Hepatocyte (in vitro differentiated cells): ENCODE measurements around the gene FAM170B.

Experiments
- EZH2phosphoT487 ChIP-seq: fragments of 200-600 bp; sonication (generic); IDR thresholded peaks from one replicate; pipeline ENCODE4 v1.6.1; 2018; ENCODE audit warnings: antibody characterized with exemption, mild to moderate bottlenecking, low read depth, moderate library complexity; ENCODE audit not compliant: unreplicated experiment, severe bottlenecking
- TF ChIP-seq, protein P1 (sequence below): fragments of 200-600 bp; sonication (generic); IDR thresholded peaks from 2 replicates; pipeline ENCODE4 v1.5.1; 2016; ENCODE audit warnings: antibody characterized with exemption, mild to moderate bottlenecking; ENCODE audit not compliant: poor library complexity

DNA sequence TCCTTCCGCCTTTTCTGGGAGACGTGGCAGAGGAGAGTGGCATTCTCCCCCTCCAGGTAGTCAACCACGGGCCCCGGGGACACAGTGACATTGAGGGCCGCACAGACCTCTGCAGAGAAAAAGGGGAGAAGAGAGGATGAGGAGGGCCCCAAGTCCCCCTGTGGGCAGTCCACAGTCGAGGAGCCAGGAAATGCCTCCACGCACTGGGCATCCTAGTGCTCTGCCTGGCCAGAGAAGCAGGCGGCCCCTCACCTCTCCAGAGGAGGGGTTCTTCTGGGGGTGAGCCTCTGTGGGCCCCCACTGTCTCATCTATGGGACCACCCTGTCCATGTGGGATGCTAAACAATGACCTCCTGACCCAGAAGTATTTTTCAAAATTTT lies 25.9 kb downstream of the FAM170B start:
- TF ChIP-seq, protein P1, sequence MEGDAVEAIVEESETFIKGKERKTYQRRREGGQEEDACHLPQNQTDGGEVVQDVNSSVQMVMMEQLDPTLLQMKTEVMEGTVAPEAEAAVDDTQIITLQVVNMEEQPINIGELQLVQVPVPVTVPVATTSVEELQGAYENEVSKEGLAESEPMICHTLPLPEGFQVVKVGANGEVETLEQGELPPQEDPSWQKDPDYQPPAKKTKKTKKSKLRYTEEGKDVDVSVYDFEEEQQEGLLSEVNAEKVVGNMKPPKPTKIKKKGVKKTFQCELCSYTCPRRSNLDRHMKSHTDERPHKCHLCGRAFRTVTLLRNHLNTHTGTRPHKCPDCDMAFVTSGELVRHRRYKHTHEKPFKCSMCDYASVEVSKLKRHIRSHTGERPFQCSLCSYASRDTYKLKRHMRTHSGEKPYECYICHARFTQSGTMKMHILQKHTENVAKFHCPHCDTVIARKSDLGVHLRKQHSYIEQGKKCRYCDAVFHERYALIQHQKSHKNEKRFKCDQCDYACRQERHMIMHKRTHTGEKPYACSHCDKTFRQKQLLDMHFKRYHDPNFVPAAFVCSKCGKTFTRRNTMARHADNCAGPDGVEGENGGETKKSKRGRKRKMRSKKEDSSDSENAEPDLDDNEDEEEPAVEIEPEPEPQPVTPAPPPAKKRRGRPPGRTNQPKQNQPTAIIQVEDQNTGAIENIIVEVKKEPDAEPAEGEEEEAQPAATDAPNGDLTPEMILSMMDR = no peak
- TF ChIP-seq EZH2phosphoT487 = no peak
